HepG2 (cell line): ENCODE results near the gene GRIFIN. TPM values are rescaled to one million over a fixed set of nuclear protein-coding genes. Genes with fewer than 3 reads are reported as not detected.
A peak's percentile ranks its signal among the peaks of the same experiment; 100 is the strongest.

Experiments used
- ATF1 ChIP-seq: IDR thresholded peaks from 2 replicates; pipeline ENCODE4 v1.6.1; 2016; ENCODE audit warnings: mild to moderate bottlenecking, control low read depth
- BRF2 ChIP-seq: sonication (generic); formaldehyde crosslinking; IDR thresholded peaks from 2 replicates; pipeline ENCODE4 v1.8.1; 2022; ENCODE audit warnings: mild to moderate bottlenecking, missing genetic modification reagents
- DR1 ChIP-seq: sonication (generic); formaldehyde crosslinking; IDR thresholded peaks from 2 replicates; pipeline ENCODE4 v1.8.0; 2021; ENCODE audit warnings: mild to moderate bottlenecking, missing genetic modification reagents, inconsistent platforms
- ERF ChIP-seq: IDR thresholded peaks from 2 replicates; pipeline ENCODE4 v1.6.1; 2018; ENCODE audit warnings: missing biosample characterization, missing genetic modification reagents
- FLYWCH1 ChIP-seq: sonication (generic); formaldehyde crosslinking; IDR thresholded peaks from 2 replicates; pipeline ENCODE4 v1.8.1; 2023; ENCODE audit warnings: mild to moderate bottlenecking, missing genetic modification reagents
- GFI1 ChIP-seq: sonication (generic); formaldehyde crosslinking; IDR thresholded peaks from 2 replicates; pipeline ENCODE4 v1.5.0; 2020; ENCODE audit warnings: missing genetic modification reagents, mild to moderate bottlenecking, borderline replicate concordance
- GPN1 ChIP-seq: sonication (generic); formaldehyde crosslinking; IDR thresholded peaks from 2 replicates; pipeline ENCODE4 v1.5.1; 2020; ENCODE audit warnings: missing genetic modification reagents, borderline replicate concordance
- NR2C2 ChIP-seq: sonication (generic); formaldehyde crosslinking; IDR thresholded peaks from 2 replicates; pipeline ENCODE4 v1.4.0; 2020; ENCODE audit warnings: missing genetic modification reagents, mild to moderate bottlenecking, moderate library complexity, borderline replicate concordance
- PBX3 ChIP-seq: sonication (generic); formaldehyde crosslinking; IDR thresholded peaks from 2 replicates; pipeline ENCODE4 v1.8.1; 2023; ENCODE audit warnings: missing genetic modification reagents, inconsistent platforms, borderline replicate concordance
- RELA ChIP-seq: sonication (generic); formaldehyde crosslinking; IDR thresholded peaks from 2 replicates; pipeline ENCODE4 v1.4.0; 2020; ENCODE audit warnings: missing genetic modification reagents
- ZBTB10 ChIP-seq: sonication (generic); formaldehyde crosslinking; IDR thresholded peaks from 2 replicates; pipeline ENCODE4 v1.4.0; 2020; ENCODE audit warnings: missing genetic modification reagents, borderline replicate concordance
- ZKSCAN1 ChIP-seq: fragments of 150-350 bp; IDR thresholded peaks from 2 replicates; pipeline ENCODE4 v1.6.1; 2014; ENCODE audit warnings: low read length
- ZNF20 ChIP-seq: sonication (generic); formaldehyde crosslinking; IDR thresholded peaks from 2 replicates; pipeline ENCODE4 v1.4.0; 2020; ENCODE audit warnings: mild to moderate bottlenecking, moderate library complexity, missing genetic modification reagents
- ZNF251 ChIP-seq: sonication (generic); formaldehyde crosslinking; IDR thresholded peaks from 2 replicates; pipeline ENCODE4 v1.9.0; 2021; ENCODE audit warnings: mild to moderate bottlenecking, missing genetic modification reagents
- ZNF263 ChIP-seq: sonication (generic); formaldehyde crosslinking; IDR thresholded peaks from 2 replicates; pipeline ENCODE4 v1.4.0; 2020; ENCODE audit warnings: missing genetic modification reagents
- ZNF589 ChIP-seq: sonication (generic); formaldehyde crosslinking; conservative IDR thresholded peaks from 2 replicates; pipeline ENCODE4 v1.8.0; 2022; ENCODE audit warnings: mild to moderate bottlenecking, moderate library complexity, missing genetic modification reagents
- polyA plus RNA-seq, 8 experiments: library from polyadenylated mRNA; depleted of rRNA in 3 of 8; stranded (reverse) in 7 of 8; unstranded in 1 of 8; fragments of >200 nt; fragmentation: Illumina TruSeq in 4 of 8; extraction: Trizol in 4 of 8; gene quantifications; 2 replicates each; pipeline versions ENCODE4 v1.2.1 to v1.2.3, GENCODE V29; 2011 to 2016; ENCODE audit warnings: low read depth in 4 of 8, missing spikeins in 1 of 8, mixed read lengths in 1 of 8; ENCODE audit not compliant: insufficient read depth in 1 of 8
- total RNA-seq, 5 experiments: library from RNA; depleted of rRNA; stranded (reverse); fragments of >200 nt; fragmentation: Illumina TruSeq; extraction: Trizol; gene quantifications; 2 replicates each; pipeline ENCODE4 v1.2.3, GENCODE V29; 2016; ENCODE audit warnings: low read depth in 1 of 5
- TF ChIP-seq, protein P1 (sequence below): IDR thresholded peaks from 2 replicates; pipeline ENCODE4 v1.6.1; 2018; ENCODE audit warnings: missing genetic modification reagents, mild to moderate bottlenecking, missing compliant biosample characterization
- TF ChIP-seq, protein P2 (sequence below): sonication (generic); formaldehyde crosslinking; IDR thresholded peaks from 2 replicates; pipeline ENCODE4 v1.5.0; 2020; ENCODE audit warnings: mild to moderate bottlenecking, missing genetic modification reagents, borderline replicate concordance

Gene GRIFIN
- total and polyA plus RNA-seq, 2 of the 13 experiments (the other 11 are each of a cell fraction or from before 2014, with no cell fraction given), result not detected

GRCh38 chr7:2510909-2511768 lies 34.9 kb upstream of the GRIFIN start (continued):
- TF ChIP-seq GPN1 (no peak), BRF2 (CRISPR knock-in tag) (no peak), ZNF251 (CRISPR knock-in tag) (no peak), DR1 (CRISPR knock-in tag) (no peak), ZNF589 (CRISPR knock-in tag) (no peak), ZBTB10 (CRISPR knock-in tag) (peak; percentile 60; the same call in 1 of the 2 replicates), NR2C2 (no peak), ERF (CRISPR knock-in tag) (peak; percentile 52; the same call in 1 of the 2 replicates), FLYWCH1 (CRISPR knock-in tag) (no peak), ZNF263 (CRISPR knock-in tag) (peak; percentile 79), ATF1 (CRISPR knock-in tag) (no peak), RELA (CRISPR knock-in tag) (no peak), GFI1 (CRISPR knock-in tag) (peak; percentile 99), ZKSCAN1 (no peak), PBX3 (CRISPR knock-in tag) (no peak), ZNF20 (no peak)
- TF ChIP-seq, protein P1, sequence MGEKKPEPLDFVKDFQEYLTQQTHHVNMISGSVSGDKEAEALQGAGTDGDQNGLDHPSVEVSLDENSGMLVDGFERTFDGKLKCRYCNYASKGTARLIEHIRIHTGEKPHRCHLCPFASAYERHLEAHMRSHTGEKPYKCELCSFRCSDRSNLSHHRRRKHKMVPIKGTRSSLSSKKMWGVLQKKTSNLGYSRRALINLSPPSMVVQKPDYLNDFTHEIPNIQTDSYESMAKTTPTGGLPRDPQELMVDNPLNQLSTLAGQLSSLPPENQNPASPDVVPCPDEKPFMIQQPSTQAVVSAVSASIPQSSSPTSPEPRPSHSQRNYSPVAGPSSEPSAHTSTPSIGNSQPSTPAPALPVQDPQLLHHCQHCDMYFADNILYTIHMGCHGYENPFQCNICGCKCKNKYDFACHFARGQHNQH (CRISPR knock-in tag), result 0 out of 2 replicates have a peak, but pooled peaks have one; percentile 28
- TF ChIP-seq, protein P2, sequence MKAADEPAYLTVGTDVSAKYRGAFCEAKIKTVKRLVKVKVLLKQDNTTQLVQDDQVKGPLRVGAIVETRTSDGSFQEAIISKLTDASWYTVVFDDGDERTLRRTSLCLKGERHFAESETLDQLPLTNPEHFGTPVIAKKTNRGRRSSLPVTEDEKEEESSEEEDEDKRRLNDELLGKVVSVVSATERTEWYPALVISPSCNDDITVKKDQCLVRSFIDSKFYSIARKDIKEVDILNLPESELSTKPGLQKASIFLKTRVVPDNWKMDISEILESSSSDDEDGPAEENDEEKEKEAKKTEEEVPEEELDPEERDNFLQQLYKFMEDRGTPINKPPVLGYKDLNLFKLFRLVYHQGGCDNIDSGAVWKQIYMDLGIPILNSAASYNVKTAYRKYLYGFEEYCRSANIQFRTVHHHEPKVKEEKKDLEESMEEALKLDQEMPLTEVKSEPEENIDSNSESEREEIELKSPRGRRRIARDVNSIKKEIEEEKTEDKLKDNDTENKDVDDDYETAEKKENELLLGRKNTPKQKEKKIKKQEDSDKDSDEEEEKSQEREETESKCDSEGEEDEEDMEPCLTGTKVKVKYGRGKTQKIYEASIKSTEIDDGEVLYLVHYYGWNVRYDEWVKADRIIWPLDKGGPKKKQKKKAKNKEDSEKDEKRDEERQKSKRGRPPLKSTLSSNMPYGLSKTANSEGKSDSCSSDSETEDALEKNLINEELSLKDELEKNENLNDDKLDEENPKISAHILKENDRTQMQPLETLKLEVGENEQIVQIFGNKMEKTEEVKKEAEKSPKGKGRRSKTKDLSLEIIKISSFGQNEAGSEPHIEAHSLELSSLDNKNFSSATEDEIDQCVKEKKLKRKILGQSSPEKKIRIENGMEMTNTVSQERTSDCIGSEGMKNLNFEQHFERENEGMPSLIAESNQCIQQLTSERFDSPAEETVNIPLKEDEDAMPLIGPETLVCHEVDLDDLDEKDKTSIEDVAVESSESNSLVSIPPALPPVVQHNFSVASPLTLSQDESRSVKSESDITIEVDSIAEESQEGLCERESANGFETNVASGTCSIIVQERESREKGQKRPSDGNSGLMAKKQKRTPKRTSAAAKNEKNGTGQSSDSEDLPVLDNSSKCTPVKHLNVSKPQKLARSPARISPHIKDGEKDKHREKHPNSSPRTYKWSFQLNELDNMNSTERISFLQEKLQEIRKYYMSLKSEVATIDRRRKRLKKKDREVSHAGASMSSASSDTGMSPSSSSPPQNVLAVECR (CRISPR knock-in tag), result peak; percentile 39; the same call in 1 of the 2 replicates
